Transverse colon (tissue), 4 donors: Measurements from ENCODE around the gene UBTF. TPM values are rescaled to one million over a fixed set of nuclear protein-coding genes. Genes with fewer than 3 reads are reported as not detected.

ENCODE experiments used
- DNase-seq: peaks from one replicate; pipeline ENCODE4 v3.0.0-alpha.2; 2019
- H3K27ac ChIP-seq, 4 donors: fragments of 200-600 bp; sonication (generic); 2 replicates each; pipeline ENCODE4 v1.5.1; 2016 to 2018; ENCODE audit warnings: inconsistent platforms in 4 of 4
- H3K27me3 ChIP-seq: fragments of 200-600 bp; sonication (generic); 2 replicates; pipeline ENCODE4 v1.5.1; 2017; ENCODE audit warnings: inconsistent platforms
- H3K36me3 ChIP-seq, 4 donors: fragments of 200-600 bp; sonication (generic); 2 replicates each; pipeline ENCODE4 v1.5.1; 2017 to 2019; ENCODE audit warnings: inconsistent platforms in 4 of 4
- H3K4me1 ChIP-seq, 4 donors: fragments of 200-600 bp; sonication (generic); 2 replicates each; pipeline ENCODE4 v1.5.1; 2017 to 2020; ENCODE audit warnings: inconsistent platforms in 4 of 4
- H3K4me3 ChIP-seq, 4 donors: fragments of 200-600 bp; sonication (generic); 1 replicate in 1 of 4; 2 replicates in 3 of 4; pipeline versions ENCODE4 v1.5.1 to v1.6.1; 2017 to 2019; ENCODE audit warnings: inconsistent platforms in 4 of 4
- H3K9me3 ChIP-seq, 2 donors: fragments of 200-600 bp; sonication (generic); 2 replicates each; pipeline ENCODE4 v1.5.1; 2017 to 2019; ENCODE audit warnings: inconsistent platforms in 2 of 2
- CTCF ChIP-seq, 5 experiments: fragments of 200-600 bp in 3 of 5; fragments of 450-650 bp in 2 of 5; sonication (generic) in 3 of 5; IDR thresholded peaks; 1 replicate in 2 of 5; 2 replicates in 3 of 5; pipeline ENCODE4 v1.5.1; 2016 to 2017; ENCODE audit warnings: antibody characterized with exemption in 5 of 5, inconsistent platforms in 3 of 5, mild to moderate bottlenecking in 2 of 5, moderate library complexity in 1 of 5
- EP300 ChIP-seq: sonication (generic); formaldehyde crosslinking; IDR thresholded peaks from one replicate; pipeline ENCODE4 v1.6.1; 2017; ENCODE audit warnings: antibody characterized with exemption, low read depth
- POLR2A ChIP-seq: fragments of 450-650 bp; IDR thresholded peaks from one replicate; pipeline ENCODE4 v1.6.1; 2016; ENCODE audit warnings: antibody characterized with exemption, mild to moderate bottlenecking, moderate library complexity
- POLR2AphosphoS5 ChIP-seq, 3 donors: sonication (generic); formaldehyde crosslinking; IDR thresholded peaks; one replicate each; pipeline ENCODE4 v1.6.1; 2016; ENCODE audit warnings: antibody characterized with exemption in 3 of 3
- WGBS, 2 donors: methylation state at CpG; one replicate each; pipeline ENCODE4 v1.1.5; 2018; ENCODE audit warnings: low coverage in 1 of 2; 5-methylcytosine and 5-hydroxymethylcytosine counted together
- in situ Hi-C, 4 donors: fragments of 200-750 bp; cut with MboI; loops; one replicate each; pipeline versions ENCODE4 v1.15.0 to v1.15.1; 2017; ENCODE audit warnings: low sequenced_read_pairs in 3 of 4, low pct_ligation_motif_present in 1 of 4, low pct_unique_long_range_greater_than_20kb in 1 of 4
- intact Hi-C: fragments of 100-400 bp; cut with DNase I; formaldehyde crosslinking; loops from one replicate; pipeline ENCODE4 v1.15.1; 2023; ENCODE audit warnings: low total_unique reads
- total RNA-seq, 4 donors: library from RNA; depleted of rRNA; stranded (reverse); fragments of >200 nt; gene quantifications; one replicate each; pipeline ENCODE4 v1.1.0, GENCODE V29; 2016

UBTF gene
- total RNA-seq, 4 donors from 2014 or later: 49.4 to 61.6 (median 60.4) TPM

GRCh38 chr17:44167181-44167861 is 52.2 kb downstream of the UBTF start:
- DNase-seq: no peak
- Histone ChIP-seq H3K4me3 (no peak overlapping the region), H3K36me3 (no peaks in the 10 kb centered on the region), H3K27ac (no peak overlapping the region), H3K4me1 (peaks cover 0 to 11% (median 7%) of the 10 kb centered on the region in 4 donors), H3K27me3 (no peaks in the 10 kb centered on the region), H3K9me3 (no peaks in the 10 kb centered on the region)
- intact Hi-C loops: no loop called here
- in situ Hi-C loops: loop anchor here in 2 of 4 donors (25.0 kb wide), 2 partner anchors 105 to 230 kb away; partner anchors contain the start of genes G6PC3 (in 1 of the 2), LSM12 (in 1 of the 2) and PPY (in 1 of the 2)
- TF ChIP-seq CTCF (IDR thresholded peaks at IDR 0.05) (no peak), EP300 (no peak), POLR2A (no peak), POLR2AphosphoS5 (IDR thresholded peaks at IDR 0.05) (no peak)
- 94% methylated on average over 6 of the region's 7 CpGs; no CpG with 5 or more reads in 1 of the 2 donors for WGBS, 2 donors

GRCh38 chr17:44164476-44164875 is 55.0 kb downstream of the UBTF start:
- H3K27me3 ChIP-seq: no peaks in the 10 kb centered on the region
- in situ Hi-C loops: loop anchor here in 2 of 4 donors (25.0 kb wide), 2 partner anchors 102 to 227 kb away; partner anchors contain the start of genes G6PC3 (in 1 of the 2), LSM12 (in 1 of the 2) and PPY (in 1 of the 2)
- TF ChIP-seq POLR2AphosphoS5 (IDR thresholded peaks at IDR 0.05) (no peak), EP300 (no peak), POLR2A (no peak), CTCF (IDR thresholded peaks at IDR 0.05) (no peak)
- H3K36me3 ChIP-seq: no peaks in the 10 kb centered on the region
- DNase-seq: no peak
- intact Hi-C loops: no loop called here
- WGBS, 2 donors: 96 to 100% methylated on average over 1 of the region's 1 CpG
- no peak overlapping the region for H3K27ac ChIP-seq
- H3K4me1 ChIP-seq: peaks cover 0 to 5% (median 2%) of the 10 kb centered on the region in 4 donors
- H3K4me3 ChIP-seq: no peak overlapping the region
- no peaks in the 10 kb centered on the region for H3K9me3 ChIP-seq

- WGBS, 2 donors: 84% methylated on average over 15 of the region's 15 CpGs; no CpG with 5 or more reads in 1 of the 2 donors
- no peak for DNase-seq
Observed at GRCh38 chr17:44159519-44160210, 59.8 kb downstream of the UBTF start.

More at GRCh38 chr17:44159519-44160210, 59.8 kb downstream of the UBTF start:
- Histone ChIP-seq H3K4me3 (no peak overlapping the region), H3K27me3 (no peaks in the 10 kb centered on the region), H3K4me1 (no peaks in the 10 kb centered on the region), H3K27ac (no peak overlapping the region), H3K9me3 (no peaks in the 10 kb centered on the region), H3K36me3 (no peaks in the 10 kb centered on the region)
- TF ChIP-seq CTCF (IDR thresholded peaks at IDR 0.05): no peak
- TF ChIP-seq POLR2A: no peak
- TF ChIP-seq POLR2AphosphoS5 (IDR thresholded peaks at IDR 0.05): no peak
- no peak for TF ChIP-seq EP300
- intact Hi-C loops (no loop called here), in situ Hi-C loops (loop anchor here in 2 of 4 donors (25.0 kb wide), 2 partner anchors 97 to 222 kb away; partner anchors contain the start of genes G6PC3 (in 1 of the 2), LSM12 (in 1 of the 2) and PPY (in 1 of the 2))
